ENCODE results near the gene C22orf31.
"Not testable (repeated sequence)": the region's sequence is repeated elsewhere in the genome, so short reads cannot be mapped to it uniquely, and the experiment has no call there.

Gene C22orf31

DNA sequence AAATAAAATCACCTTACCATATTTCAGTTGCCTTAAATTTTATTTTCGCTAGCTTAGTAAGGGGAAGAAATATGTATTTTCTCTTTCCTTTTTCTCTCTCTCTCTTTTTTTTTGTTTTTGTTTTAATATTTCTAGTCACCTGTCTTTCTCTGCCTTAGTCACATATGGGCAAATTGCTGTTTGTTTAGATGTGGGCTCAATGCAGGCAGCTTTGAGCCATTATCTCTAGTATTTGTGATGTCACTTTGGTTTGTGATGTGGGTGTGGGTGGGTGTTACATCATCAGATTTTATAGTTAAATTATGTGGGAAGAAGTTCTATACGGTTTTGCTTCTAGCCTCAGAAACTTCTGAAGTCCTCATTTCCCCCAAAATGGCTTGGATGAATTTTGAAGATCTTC, at the start of gene C22orf31:
TSS of gene C22orf31 (minus strand) at position 59 of the 400 bp plus-strand sequence. CDS start at position 20, 39 bp downstream.
- DNase-seq = no peak

DNA sequence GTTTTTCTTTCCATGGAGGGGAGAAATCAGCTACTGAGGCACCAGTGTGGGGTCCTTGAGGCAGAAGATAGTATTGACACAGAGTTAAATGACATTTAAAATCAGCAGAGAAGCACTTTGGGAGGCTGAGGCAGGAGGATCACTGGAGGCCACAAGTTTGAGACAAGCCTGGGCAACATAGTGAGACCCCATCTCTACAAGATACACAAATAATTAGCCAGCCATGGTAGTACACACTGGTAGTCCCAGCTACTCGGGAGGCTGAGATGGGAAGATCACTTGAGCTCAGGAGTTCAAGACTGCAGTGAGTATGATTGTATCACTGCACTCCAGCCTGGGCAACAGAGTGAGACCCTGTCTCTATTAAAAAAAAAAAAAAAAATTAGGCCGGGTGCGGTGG, 49.3 kb upstream of the C22orf31 start:
- no peak for DNase-seq

DNA sequence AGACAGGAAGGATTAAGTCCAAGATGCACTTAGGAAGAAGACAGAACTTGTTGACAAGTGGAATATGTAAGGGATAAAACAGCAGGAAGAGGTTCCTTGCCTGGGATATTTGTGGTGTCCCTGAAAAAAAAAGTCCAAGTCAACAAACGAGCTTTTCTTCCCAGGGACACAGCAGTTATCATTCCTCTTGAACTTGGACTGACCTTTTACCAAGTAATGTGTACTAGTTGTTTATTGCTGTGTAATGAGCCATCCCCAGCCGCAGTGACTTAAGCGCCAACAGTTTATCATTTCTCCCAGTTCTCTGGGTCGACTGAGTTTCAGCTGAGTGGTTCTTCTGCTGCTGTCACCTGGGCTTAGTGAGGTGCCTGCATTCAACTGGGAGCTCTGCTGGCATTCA, 48.2 kb upstream of the C22orf31 start:
- DNase-seq = no peak

DNA sequence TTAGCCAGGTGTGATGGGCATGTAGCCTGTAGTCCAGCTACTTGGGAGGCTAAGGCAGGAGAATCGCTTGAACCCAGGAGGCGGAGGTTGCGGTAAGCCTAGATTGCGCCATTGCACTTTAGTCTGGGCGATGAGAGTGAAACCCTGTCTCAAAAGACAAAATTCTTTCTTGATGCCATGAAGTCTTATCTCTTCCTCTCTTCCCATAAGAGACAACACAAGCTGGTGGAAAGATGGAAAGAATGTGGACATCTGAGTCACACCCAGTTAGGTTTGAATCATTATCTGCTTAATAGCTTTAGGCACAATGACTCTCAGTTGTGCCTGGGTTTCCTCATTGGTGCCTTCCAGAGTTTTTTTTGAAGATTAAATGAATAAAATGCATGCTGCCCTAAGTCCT, 46.5 kb upstream of the C22orf31 start:
- DNase-seq = no peak

DNA sequence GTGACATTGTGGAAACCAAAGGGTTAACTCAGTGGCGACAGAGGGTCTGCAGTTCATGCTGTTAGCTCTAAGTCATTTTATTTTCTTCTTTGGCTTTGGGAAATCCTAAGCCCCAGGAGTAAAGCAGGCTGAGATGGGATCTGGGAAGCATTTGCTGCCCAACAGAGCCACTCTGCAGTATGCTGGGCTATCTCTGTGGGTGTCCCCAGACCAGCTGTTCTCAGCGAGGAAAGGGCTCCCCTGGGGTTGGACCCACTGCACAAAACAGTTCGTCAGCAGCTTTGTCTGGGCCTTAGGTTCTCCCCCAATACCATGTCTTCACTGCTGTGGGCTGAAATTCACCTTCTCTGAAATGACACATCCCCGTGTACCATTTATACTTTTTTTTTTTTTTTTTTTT, 45.2 kb upstream of the C22orf31 start:
- no peak for DNase-seq

DNA sequence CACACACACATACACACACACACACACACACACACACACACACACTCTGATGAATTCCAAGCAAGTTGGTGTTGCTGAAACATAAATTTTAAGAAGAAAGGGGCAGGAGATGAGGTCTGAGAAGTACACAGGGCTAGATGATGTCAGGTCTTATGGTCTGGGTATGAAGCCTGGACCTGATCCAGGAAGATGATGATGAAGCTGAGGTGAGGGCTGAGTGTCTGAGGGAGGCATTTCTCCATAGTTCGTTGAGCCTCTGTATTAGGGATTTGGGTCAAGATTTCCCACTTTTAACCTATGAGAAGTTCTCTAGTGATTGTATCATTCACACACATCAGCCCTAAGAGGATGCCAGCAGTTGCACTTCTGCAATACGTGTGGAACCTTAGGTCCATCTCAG, 43.8 kb upstream of the C22orf31 start:
- DNase-seq = no peak

DNA sequence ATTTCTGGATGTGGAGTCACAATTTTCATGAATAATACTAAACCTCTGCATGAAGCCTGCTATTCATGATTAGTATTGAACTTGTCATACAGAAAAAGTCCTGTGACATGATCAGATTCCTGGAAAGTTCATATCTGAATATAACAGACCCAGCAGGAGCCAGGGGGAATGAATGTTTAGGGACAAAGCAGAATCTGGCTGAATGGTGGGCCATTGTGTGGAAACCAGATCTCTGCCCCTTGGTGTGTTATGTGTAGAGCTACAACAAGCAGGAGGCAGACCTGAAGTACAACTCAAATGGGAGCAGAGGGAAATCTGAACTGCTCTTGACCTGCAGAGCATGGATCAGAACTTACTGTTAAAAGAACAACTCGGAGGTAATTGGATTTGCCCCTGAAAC, 41.5 kb upstream of the C22orf31 start:
- no peak for DNase-seq

DNA sequence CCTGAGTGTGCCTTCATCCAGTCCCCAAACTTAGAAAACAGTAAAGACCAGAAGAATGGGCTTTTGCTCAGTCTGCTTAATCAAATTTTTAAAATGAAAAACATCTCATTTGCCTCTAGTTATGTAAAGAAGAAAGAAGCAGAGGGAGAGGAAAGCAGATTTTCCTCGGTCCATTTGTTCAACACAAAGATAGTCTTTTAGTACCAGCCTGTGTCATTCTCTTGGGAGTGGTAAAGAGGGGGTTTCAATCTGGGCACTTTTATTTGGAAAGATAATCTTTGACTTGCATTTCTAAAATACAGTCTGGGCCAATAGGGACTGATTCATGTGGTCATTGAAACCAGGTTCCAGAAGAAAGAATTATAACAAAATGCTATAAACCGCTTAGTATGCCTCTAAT, 40.7 kb upstream of the C22orf31 start:
- DNase-seq = no peak

DNA sequence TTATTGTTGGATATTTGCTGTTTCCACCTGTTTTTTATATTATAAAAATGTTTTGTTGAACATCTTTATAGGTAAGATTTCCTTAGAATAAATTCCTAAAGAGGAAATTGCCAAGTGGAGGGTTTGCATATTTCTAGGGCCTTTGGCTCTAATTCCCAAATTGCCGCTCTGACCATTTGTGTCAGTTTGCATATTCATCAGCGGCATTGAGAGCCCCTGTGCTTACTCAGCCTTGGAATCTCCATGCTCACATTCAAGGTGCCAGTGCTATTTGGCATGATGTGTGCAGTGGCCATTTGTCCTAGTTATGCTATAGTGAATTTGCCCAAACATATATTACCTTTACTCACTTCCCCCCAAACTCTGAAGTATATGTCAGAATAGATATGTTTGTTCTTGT, 36.7 kb upstream of the C22orf31 start:
- DNase-seq = no peak

DNA sequence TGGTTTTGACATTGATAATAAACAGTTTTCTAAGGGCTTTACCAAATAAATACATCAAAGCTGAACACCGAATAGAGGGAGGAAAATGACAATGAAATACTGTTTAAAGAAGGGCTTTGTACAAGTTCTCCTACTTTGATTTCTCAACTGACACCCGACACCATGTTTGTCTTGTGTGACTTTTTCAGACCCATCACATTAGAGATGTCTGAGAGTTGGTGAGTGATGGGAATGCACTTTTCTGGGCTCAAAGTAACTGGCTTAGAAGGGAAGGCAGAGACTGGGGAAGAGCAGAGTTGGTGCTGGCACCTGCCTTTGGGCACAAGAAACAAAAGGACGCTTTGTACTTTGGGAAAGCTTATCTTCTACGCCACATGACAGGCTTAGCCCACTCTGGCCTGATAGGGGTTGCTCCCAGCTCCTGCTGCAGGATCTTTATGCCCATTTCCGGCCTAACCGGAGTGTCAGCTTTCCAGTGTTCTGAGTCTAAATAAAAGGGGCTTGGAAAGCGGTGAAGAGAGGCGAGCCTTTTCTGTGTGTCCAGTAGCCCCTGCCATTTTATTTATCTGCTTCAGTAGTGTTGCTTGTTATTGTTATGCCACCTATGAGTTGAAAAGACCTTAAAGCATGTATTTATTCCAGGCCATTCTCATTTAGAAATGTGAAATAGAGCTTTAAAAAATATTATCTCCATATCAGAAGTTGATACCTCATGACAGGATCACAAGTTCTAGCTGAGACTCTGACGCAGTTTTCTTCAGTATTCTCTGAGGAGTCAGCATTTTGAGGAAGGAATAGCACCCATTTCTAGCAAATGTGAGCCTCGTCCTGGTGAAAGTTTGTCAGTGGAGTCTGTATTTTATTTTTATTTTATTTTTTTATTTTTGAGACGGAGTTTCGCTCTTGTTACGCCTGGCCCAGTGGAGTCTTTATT, 35.4 kb upstream of the C22orf31 start:
- no peak for DNase-seq

DNA sequence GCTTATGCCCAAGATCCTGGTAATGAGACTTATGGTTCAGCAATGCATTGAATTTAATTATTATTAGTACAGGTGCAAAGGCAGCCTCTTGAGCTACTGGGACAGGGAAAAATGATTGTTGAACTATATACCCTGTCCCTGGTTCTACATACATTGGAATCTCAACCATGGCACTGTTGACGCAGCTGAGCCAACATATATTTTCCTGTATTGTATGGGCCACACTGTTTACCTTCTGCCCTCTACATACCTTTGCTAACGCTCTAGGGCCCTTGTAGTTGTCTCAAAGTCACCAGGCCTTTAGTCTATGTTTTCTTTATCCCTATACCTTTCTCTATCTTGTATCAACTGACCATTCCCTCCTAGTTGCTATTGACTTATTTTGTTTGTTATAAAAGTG, 33.8 kb upstream of the C22orf31 start:
- peak; percentile 50 for DNase-seq

DNA sequence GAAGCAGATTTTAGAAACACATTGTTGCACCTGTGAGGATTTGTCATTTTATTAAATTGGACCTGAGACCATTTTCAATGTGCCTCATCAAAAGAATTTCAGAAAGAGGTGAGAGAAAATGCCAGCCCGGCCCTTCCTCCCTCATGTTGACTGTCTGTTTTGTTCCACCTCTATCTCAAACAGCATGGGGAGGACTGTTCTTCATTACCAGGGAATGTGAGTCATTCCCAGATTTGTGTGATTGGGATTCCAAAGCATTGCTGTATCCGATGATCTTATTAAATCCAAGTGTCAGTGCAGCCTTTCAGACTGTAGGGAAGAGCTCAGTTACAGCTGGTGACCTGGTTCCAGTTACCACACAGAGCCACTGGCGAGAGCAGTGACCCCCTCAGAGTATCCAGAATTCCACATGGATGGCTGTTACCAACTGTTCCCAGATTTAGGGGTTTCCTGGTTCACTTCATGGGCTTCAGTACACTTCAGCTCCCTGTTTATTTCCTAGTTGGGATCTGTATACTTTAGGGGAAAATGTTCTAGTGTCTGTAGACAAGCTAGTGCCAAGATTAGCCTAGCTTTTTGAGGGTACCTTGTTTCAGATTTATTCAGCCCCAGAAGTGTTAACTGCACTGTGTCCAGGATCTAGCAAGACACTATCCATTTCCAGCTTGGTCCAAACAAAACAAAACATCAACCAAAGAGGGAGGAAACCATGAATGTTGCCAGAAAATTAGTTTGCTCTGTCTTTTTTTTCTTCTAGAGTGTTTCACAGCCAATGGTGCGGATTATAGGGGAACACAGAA, 32.1 kb upstream of the C22orf31 start:
- DNase-seq = no peak

DNA sequence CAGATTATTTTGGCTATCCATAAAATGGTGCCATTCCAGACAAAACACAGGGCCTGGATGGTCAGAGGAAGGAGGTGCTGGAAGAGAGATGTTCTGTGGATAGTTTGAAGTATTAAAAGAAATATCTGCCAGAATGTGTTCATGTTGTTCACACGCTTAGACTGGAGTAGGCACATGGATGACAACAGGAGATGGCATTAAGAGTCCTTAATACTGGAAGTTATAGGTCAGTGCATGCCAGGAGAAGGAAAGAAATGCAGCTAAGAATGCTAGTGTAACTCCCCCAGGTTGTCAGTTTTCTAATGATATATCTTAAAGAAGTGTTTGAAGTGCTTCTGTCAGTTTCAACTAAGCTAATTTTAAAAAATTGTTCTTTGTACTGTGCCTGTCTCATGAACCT, 31.4 kb upstream of the C22orf31 start:
- DNase-seq = no peak

DNA sequence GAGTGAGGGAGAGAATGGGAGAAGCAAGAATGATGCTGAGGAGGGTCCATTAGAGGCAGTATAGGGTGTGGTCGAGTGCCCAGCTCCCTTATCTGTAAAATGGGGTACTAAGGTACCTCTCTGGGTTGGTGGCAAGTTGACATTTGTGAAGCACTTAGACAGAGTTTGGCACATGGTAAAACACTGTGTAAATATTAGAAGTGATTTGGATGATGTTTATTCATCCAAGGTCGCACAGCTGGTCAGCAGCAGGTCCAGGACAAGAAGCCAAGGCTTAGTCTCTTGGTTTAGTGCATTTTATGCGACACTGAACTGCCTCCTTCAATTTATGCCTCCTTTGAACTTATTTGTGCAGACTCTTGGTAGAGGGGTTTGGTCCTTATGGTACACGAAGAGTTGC, 30.6 kb upstream of the C22orf31 start:
- DNase-seq = no peak

DNA sequence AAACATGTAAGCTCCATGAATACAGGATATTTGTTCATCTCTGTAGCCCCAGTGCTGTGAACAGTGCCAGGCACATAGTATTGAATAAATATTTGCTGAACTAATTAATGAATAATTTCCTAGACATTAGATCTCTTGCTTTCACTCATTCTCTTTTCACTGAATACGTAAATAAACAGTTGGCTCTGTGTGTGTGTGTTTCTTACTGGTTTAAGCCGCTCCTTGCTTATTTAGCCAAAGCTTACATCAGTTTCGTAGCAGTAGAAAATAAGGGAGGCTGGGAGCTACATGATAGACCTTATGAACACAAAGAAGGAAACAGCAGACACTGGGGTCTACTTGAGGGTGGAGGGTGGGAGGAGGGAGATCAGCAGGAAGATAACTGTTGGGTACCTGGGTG, 28.4 kb upstream of the C22orf31 start:
- DNase-seq = no peak

DNA sequence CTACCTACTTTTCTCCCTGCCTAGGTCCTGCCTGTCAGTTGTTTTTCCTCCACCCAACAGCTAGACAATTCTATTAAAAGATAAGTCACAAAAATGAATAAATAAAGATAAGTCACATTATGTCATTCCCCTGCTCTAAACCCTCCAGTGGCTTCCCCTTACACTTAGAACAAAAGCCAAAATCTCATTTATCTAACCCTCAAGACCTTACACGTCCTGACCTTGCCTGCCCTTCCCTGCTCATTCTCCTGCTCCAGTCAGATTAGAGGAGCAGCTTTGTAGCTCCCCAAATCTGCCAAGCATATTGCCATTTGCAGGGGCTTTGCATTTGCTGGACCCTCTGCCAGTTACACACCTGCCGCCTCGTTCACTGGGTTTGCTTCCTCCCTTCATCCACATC, 27.9 kb upstream of the C22orf31 start:
- no peak for DNase-seq

DNA sequence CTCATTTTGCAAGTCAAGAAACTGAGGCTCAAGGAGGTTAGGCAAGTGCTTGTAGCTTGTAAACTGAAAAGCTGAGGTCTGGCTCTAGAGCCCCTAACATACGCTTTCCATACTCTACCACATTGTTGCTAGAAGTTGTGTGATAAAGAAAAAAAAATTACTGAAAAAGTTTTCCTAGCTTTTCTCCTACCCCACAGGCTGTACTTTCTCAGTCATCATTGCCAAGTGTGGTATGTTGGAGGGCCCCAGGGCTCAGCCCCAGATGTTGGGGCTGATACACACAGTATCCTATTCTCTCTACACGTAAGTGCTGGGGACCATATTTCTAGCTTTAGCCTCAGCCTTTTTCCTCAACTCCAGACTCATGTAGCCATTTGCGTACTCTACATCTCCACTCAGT, 27.2 kb upstream of the C22orf31 start:
- DNase-seq = no peak

DNA sequence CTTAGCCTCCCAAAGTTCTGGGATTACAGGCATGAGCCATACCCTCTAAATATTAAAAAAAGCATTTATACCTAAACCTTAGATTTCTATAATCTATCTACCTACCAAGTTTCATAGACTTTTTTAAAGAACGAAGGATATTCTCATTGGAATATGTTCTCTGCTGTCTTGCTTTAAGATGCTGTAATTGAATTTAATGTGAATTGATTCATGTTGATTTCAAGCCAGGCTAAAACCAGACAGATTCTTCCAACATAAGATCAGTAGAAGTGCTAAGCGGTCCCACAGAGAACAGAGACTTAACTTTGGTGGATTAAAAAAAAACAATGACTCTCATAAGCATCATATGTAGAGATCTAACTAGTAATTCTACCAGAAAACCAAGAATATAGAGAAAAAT, 25.4 kb upstream of the C22orf31 start:
- DNase-seq = no peak

DNA sequence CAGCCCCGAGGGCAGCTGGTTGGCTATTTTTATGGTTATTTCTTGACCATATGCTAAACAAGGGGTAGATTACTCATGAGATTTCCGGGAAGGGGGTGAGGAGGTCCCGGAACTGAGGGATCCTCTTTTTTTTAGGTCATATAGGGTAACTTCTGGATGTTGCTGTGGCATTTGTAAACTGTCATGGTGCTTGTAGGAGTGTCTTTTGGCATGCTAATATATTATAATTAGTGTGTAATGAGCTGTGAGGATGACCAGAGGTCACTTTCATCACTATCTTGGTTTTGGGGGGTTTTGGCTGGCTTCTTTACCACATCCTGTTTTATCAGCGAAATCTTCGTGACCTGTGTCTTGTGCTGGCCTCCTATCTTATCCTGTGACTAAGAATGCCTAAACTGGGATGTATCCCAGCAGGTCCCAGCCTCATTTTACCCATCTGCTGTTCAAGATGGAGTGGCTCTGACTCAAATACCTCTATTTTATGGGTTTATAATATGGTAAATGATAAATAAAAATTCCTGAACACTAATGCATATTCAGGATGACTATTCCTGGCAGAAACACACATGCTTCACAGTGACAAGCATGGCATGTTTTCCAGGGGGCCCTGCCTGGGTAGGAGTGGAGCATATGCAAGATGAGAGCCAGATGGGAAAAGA, 22.4 kb upstream of the C22orf31 start:
- no peak for DNase-seq

DNA sequence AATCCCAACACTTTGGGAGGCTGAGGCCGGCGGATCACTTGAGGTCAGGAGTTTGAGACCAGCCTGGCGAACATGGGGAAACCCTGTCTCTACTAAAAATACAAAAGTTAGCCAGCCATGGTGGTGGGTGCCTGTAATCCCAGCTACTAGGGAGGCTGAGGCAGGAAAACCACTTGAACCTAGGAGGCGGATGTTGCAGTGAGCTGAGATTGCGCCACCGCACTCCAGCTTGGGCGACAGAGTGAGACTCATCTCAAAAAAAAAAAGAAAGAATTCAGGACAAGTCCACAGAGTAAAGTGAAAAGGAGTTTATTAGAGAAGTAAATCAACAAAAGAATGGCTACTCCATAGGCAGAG, 21.9 kb upstream of the C22orf31 start:
- not testable (repeated sequence) for DNase-seq

DNA sequence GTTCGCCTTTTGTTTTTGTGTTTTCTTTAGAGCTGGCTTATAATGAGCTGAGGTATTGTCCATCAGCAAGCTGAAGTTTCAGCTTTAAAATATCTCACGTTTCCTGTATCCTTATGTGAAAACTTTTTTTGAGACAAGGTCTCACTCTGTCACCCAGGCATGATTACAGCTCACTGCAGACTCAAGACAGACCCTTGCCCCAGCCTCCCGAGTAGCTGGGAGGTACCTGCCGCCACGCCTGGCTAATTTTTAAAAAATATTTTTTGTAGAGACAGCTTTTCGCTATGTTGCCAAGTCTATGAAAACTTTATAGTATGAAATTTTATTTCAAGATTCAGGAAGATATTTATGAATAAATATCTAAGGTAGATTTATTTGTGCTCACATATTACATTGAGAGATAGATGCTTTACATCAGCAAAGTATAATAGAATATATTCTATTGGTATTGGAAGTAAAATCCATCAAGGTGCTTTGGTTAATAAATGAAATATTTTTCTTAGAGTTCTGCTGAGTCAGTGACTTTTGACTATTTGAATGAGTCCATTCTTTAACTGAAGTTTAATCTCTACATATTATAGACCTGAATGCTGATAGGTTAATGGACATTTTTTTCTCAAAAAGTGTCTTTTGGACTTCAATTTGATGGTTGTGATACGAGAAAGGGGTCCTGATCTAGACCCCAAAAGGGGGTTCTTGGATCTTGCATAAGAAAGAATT, 21.4 kb upstream of the C22orf31 start:
- no peak for DNase-seq

DNA sequence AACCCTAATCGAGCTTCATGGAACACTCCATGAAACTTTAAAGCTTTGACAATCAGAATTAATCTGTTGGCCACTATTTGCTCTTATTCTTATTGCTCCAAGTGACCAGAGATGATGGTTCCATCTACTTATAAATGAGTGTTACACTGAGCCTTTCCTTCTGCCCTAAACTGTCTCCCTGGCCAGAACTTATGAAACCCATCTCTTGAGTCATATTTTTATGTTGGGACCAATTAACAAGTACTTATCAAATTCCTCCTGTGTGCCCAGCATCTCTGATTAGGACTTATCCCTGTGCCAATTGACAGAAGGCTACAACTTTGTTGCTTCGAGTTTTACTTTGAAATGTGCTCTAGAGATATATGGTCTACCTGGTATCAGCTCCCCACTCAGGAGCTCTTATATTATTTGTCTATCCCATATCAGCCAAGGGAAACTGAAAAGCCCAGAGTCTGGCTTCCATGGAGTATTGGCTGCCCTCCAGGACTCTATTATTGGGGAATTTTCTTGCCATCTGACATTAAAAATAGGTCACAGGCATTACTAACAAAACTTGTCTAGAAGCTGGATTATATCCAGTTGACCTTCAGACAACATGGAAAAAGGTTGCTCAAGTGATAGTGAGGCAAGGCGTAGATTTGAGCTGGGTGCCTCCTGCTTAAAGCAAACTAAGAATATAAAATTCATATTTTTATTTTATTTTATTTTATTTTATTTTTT, 20.0 kb upstream of the C22orf31 start:
- DNase-seq = no peak

Measured in SHP77 treated with DMSO at 0.1 percent for 48 hours (cell line).